Hematopoietic multipotent progenitor cell (in vitro differentiated cells): ENCODE results near the gene CLEC18A. TPM values are rescaled to one million over a fixed set of nuclear protein-coding genes. Genes with fewer than 3 reads are reported as not detected.
"Not testable (repeated sequence)": the region's sequence is repeated elsewhere in the genome, so short reads cannot be mapped to it uniquely, and the experiment has no call there.

ENCODE experiments used
- DNase-seq, 3 donors: peaks; one replicate each; pipeline ENCODE4 v3.0.0-alpha.2; 2011 to 2015; ENCODE audit warnings: low read depth in 2 of 3, low spot score in 2 of 3
- total RNA-seq: library from RNA; depleted of rRNA; stranded (reverse); fragments of >200 nt; gene quantifications from one replicate; pipeline ENCODE4 v1.2.3, GENCODE V29; 2012

The CLEC18A gene
- total RNA-seq, 1 donor = 0.81 TPM

- peak; percentile 9 to 78 (median 51) for DNase-seq
Observed at GRCh38 chr16:69930117-69930776, 20.9 kb upstream of the CLEC18A start.

- no peak for DNase-seq
Observed at GRCh38 chr16:69931631-69932030, 19.5 kb upstream of the CLEC18A start.

GRCh38 chr16:69932228-69932627 is 18.9 kb upstream of the CLEC18A start:
- DNase-seq = no peak

DNA sequence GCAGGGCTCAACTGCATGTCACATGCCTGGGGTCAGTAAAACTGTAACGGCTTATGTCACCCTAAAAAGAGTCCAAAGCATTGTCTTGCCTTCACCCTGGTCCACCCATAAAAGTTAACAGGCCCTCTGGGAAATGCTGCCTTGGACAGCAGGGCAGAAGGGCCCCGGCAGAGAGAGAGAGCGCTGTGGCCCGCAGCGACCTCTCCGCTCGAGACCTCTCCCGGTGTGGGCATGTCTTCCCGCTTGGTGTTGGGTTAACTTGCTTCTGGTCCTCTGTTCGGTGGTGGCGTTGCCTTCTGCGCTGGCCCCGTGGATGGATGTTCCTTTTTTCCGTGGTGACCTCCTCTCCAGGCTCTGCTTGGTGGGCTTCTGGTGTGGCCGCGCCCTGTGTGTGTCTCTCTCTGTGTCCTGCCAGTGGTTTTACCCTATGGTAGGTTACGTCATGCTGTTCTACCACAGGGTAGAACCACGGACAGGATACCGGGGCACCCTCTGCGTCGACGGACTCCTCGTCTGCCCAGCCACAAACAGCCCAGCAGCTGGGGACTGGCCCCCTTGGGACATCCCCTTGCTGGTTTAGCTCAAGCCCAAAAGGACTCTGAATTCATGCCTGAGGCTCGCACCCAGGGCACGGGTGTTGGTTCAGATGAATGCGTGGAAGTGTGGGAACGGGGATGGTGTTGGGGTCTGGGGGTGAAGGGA is 18.3 kb upstream of the CLEC18A start:
- peak in 2 of 3 donors; percentile 3 to 19 for DNase-seq

DNA sequence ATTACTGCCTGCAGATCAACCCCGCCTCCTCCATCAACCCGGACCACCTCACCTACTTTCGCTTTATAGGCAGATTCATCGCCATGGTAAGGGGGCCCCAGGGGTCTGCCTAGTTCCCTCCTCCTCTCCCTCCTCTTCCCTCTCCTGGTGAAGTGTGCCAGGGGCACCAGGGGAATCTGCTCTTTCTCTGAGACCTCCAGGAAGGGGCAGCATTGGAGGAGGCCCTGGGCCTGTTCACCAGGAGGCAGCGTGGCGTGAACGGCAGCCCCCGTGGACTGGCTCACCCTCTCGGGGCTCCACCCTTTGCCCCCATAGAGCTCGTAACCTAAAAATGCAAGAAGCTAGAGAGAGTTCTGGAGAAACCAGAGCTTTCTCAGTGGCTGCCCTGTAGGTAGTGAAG is 17.1 kb upstream of the CLEC18A start:
- DNase-seq = no peak

DNA sequence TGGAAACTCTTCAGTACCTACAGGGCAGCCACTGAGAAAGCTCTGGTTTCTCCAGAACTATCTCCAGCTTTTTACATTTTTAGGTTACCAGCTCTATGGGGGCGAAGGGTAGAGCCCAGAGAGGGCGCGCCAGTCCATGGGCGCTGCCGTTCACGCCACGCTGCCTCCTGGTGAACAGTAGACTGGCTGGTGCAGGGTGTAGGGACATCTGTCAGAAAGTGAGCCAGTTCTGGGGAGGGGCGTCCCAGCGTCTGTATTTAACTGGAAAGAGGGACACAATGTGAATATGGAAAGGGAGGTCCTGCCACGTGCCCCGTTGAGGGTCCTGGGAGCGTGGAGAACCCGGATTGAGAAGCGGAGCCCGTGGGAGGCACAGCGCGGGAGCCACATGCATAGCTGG is 16.4 kb upstream of the CLEC18A start:
- DNase-seq = no peak

GRCh38 chr16:69935278-69935711 is 15.8 kb upstream of the CLEC18A start:
- DNase-seq = no peak

DNA sequence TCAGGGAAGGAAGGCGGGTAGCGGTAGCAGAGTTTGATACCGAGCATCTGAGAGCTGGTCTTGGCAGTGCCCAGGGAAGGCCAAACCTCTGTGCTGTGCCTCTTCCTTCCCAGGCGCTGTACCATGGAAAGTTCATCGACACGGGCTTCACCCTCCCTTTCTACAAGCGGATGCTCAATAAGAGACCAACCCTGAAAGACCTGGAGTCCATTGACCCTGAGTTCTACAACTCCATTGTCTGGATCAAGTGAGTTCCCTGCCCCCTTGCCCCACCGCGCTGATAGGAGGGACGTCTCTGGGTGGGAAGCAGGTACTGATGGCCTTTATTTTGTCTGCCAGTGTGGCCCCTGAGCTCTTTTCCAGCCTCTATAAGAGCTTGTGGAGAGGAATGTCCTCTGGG is 15.4 kb upstream of the CLEC18A start:
- no peak for DNase-seq

DNA sequence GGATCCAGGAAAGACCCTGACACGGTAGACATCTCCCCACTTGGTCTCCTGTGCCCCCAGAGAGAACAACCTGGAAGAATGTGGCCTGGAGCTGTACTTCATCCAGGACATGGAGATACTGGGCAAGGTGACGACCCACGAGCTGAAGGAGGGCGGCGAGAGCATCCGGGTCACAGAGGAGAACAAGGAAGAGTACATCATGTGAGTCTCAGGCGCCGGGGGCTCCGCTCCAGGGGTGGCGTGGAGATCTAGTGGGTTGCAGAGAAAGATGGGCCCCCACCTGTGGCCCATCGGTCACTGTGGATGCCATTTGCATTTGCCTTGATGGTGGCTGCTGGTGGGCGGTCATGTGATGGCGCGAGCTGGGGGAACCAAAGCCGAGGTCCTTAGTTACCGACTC is 14.9 kb upstream of the CLEC18A start:
- DNase-seq = no peak

- DNase-seq = no peak
Observed at GRCh38 chr16:69936751-69937211, 14.4 kb upstream of the CLEC18A start.

DNA sequence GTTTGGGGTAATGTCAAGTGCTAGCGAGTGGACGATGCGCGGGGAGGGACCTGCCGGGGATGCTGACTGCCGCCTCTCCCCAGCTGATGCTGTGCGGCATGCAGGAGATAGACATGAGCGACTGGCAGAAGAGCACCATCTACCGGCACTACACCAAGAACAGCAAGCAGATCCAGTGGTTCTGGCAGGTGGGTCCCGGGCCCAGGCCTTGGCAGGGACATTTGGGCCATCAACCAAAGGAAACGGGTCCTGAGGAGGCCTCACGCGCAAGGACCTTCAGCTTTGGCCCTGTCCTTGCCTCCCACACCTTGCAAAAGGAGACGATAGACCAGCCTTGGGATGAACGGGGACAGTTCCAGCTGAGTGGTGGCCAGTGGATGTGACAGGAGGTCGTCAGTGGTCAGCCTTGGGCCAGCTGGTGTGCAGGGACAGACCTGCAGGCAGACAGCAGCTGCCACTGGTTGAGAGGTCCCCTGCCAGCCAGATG is 13.6 kb upstream of the CLEC18A start:
- DNase-seq = no peak

DNA sequence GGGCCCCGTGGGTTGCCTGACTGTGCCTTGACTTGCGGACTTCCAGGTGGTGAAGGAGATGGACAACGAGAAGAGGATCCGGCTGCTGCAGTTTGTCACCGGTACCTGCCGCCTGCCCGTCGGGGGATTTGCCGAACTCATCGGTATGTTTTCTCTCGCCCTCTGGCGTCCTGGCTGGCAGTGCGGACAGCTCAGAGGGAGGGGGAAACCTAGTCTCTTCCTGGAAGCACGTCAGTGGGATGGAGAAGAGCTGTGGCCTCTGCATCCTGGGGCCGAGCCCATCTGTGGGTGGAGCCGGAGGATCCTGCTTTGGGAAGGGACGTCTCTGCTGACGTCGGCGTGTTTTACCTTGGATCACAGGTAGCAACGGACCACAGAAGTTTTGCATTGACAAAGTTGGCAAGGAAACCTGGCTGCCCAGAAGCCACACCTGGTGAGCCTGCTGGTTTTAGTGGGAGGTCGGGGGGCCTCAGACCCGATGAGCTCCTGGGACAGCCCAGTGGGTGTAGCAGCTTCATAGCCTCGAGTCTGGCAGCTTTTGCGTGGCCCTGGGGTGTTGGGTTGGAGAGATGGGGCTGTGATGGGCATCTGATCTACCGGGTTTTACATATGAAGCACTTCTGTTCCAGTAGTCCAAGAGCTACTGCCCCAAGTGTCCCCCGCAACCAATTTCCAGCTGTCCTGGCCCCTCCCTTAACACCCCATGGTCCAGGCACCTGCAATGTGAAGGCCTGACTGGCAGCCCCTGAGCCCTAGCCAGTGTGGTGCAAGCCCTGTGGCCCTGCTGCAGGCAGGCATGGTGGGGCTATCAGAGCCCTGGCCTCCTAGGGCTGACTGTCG is 11.9 kb upstream of the CLEC18A start:
- DNase-seq = no peak

DNA sequence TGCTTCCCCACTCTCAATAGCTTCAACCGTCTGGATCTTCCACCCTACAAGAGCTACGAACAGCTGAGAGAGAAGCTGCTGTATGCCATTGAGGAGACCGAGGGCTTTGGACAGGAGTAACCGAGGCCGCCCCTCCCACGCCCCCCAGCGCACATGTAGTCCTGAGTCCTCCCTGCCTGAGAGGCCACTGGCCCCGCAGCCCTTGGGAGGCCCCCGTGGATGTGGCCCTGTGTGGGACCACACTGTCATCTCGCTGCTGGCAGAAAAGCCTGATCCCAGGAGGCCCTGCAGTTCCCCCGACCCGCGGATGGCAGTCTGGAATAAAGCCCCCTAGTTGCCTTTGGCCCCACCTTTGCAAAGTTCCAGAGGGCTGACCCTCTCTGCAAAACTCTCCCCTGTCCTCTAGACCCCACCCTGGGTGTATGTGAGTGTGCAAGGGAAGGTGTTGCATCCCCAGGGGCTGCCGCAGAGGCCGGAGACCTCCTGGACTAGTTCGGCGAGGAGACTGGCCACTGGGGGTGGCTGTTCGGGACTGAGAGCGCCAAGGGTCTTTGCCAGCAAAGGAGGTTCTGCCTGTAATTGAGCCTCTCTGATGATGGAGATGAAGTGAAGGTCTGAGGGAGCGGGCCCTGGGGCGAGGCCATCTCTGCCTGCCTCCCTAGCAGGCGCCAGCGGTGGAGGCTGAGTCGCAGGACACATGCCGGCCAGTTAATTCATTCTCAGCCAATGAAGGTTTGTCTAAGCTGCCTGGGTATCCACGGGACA is 11.1 kb upstream of the CLEC18A start:
- no peak for DNase-seq

GRCh38 chr16:69940676-69941075 is 10.5 kb upstream of the CLEC18A start:
- DNase-seq = no peak

DNA sequence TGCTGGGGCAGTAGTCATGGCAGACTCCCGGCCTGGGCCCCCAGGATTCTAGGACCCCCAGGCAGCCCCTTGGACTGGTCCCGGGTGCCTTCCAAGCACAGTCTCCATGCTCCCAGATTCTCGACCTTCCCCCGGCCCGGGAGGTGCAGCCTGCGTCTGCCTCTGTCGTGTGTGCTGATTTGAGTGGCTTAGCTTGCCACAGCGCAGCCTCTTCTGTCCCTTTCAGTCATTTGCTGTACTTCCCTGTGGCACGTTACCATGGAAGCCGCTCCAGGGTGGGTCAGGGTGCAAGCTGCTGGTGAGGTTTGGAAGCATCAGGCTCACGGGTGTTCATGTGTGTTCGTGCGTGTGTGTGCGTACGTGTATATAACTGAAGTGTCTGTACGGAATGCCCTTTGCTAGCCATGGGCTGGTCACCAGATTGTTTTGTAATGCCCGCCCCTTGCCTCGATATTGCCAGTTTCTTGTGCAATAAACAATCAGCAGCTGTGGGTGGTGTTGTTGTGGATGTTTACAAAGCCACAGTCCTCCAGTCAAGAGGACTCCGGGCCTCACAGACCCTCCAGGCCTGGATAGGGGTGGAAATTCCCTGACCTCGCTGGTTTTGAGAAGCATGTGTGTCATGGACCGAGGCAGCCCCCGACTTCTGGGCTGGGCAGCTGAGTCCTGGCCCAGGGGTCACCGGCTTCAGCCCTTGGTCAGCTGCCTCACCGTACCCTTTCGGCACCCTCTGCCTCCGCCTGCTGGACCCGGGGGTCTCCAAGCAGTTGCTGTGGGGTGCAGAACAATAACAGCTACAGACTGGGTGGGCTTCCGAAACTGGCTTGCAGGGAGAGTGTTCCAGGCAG is 9.7 kb upstream of the CLEC18A start:
- no peak for DNase-seq

DNA sequence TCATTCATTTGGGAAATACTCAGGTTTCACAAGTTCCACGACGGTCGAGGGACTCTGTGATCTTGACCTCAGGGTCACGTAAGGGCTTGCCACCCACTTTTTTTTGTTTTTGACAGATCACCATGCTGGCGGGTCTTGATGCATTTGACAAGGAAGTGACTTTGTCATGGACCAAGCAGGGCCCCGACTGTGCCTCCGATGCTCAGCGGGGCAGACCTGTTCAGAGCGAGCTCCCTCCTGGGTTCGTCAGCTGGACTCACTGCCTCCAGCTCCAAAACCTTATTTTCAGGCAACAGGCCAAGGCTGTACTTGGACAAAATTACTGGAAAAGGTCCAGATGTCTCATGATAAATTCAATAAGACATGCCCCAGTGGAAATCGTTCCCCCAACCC is 9.0 kb upstream of the CLEC18A start:
- DNase-seq = no peak

DNA sequence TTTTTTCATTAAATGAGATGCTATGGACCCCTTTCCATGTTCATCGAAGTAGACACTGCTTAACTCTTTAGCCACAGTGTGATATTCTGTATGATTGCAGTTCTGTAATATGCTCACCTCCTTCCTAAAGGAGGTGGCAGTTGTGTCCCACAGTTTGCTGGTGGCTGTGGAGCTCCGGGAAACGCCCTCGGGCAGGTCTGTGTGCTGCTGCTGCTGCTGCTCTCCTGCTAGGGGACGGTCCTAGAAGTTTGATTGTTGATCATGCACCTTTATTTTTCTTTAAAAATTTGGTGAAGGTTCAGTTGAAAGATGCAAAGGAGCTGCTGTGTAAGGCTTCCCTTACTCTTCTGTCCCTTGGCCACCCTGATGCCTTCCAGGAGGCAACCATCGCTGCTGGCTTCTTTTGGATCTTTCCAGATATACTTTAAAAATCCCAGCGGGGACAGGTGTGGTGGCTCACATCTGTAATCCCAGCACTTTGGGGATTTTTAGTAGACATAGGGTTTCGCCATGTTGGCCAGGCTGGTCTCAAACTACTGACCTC is 8.4 kb upstream of the CLEC18A start:
- no peak for DNase-seq

GRCh38 chr16:69943241-69944036 is 7.7 kb upstream of the CLEC18A start:
- not testable (repeated sequence) for DNase-seq

DNA sequence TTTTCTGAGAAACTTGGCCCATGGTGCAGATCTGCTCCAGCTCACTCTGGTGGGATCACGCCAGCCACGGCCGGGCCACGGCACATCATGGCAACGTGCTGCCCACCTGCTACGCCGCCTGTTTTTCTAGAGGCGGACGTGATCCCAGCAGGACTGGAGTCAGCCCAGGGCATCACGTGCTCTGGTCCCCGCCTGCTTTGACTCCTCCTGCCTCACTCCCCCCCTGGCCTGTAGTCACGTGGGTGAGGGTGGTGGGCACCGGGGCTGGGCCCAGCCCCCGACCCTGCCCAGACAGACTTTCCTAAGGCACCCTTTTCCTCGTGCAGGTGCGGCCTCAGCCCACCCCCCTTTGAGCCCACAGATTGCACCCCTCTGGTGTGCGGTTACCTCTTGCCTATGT is 723 bp upstream of the CLEC18A start:
- not testable (repeated sequence) for DNase-seq
